Spinal cord (tissue), 10 donors: ENCODE data around the gene FBLN5. TPM values are rescaled to one million over a fixed set of nuclear protein-coding genes. Genes with fewer than 3 reads are reported as not detected.
A peak's percentile ranks its signal among the peaks of the same experiment; 100 is the strongest.
"Not testable (repeated sequence)": the region's sequence is repeated elsewhere in the genome, so short reads cannot be mapped to it uniquely, and the experiment has no call there.

Experiments used
- DNase-seq, 6 donors: peaks; one replicate each; pipeline versions ENCODE4 v3.0.0 to v3.0.0-alpha.2; 2013 to 2015; ENCODE audit warnings: low spot score in 6 of 6, low read depth in 4 of 6
- H3K27ac ChIP-seq: one replicate; pipeline ENCODE4 v1.5.1; 2013; ENCODE audit warnings: low read depth, low read length, control low read depth
- H3K27me3 ChIP-seq: one replicate; pipeline ENCODE4 v1.6.1; 2013; ENCODE audit warnings: low read length; ENCODE audit not compliant: control insufficient read depth, insufficient read depth
- H3K36me3 ChIP-seq: one replicate; pipeline ENCODE4 v1.6.1; 2013; ENCODE audit warnings: low read length; ENCODE audit not compliant: control insufficient read depth, insufficient read depth
- H3K4me1 ChIP-seq: one replicate; pipeline ENCODE4 v1.6.1; 2013; ENCODE audit warnings: low read length; ENCODE audit not compliant: control insufficient read depth, insufficient read depth
- H3K4me3 ChIP-seq: one replicate; pipeline ENCODE4 v1.5.1; 2013; ENCODE audit warnings: low read depth, low read length, control low read depth
- H3K9me3 ChIP-seq: one replicate; pipeline ENCODE4 v1.6.1; 2013; ENCODE audit warnings: low read length; ENCODE audit not compliant: control insufficient read depth, insufficient read depth
- WGBS: methylation state at CpG from one replicate; pipeline ENCODE4 v1.1.5; 2013; ENCODE audit warnings: missing lambda C conversion rate; ENCODE audit not compliant: insufficient coverage; 5-methylcytosine and 5-hydroxymethylcytosine counted together
- polyA plus RNA-seq, 2 donors: library from polyadenylated mRNA; unstranded; fragments of 120-200 nt; gene quantifications; one replicate each; pipeline ENCODE4 v1.2.1, GENCODE V29; 2013; ENCODE audit not compliant: insufficient read length in 2 of 2
- total RNA-seq, 2 donors: library from RNA; depleted of rRNA in 1 of 2; stranded (reverse); fragments of 120-200 nt in 1 of 2; fragments of >200 nt in 1 of 2; gene quantifications; one replicate each; pipeline versions ENCODE4 v1.2.3 to v1.2.4, GENCODE V29; 2013 to 2014
- donor health status: healthy.

The FBLN5 gene
- total and polyA plus RNA-seq, 4 donors: 33.0 to 44.6 (median 38.6) TPM

GRCh38 chr14:91845056-91845455 is 102.4 kb downstream of the FBLN5 start:
- 100% methylated on average over 3 of the region's 8 CpGs for WGBS
- not testable (repeated sequence) for H3K9me3 ChIP-seq

GRCh38 chr14:91844029-91844428 is 103.5 kb downstream of the FBLN5 start:
- Histone ChIP-seq H3K36me3 (no peaks in the 10 kb centered on the region), H3K27ac (no peak overlapping the region), H3K4me1 (no peaks in the 10 kb centered on the region), H3K4me3 (no peak overlapping the region), H3K27me3 (peaks cover 9% of the 10 kb centered on the region), H3K9me3 (no peaks in the 10 kb centered on the region)
- WGBS: 100% methylated on average over 1 of the region's 4 CpGs
- no peak for DNase-seq

More at GRCh38 chr14:91845056-91845455, 102.4 kb downstream of the FBLN5 start:
- H3K27ac ChIP-seq, H3K4me1 ChIP-seq, DNase-seq, H3K36me3 ChIP-seq, H3K27me3 ChIP-seq, H3K4me3 ChIP-seq: not testable (repeated sequence)

DNA sequence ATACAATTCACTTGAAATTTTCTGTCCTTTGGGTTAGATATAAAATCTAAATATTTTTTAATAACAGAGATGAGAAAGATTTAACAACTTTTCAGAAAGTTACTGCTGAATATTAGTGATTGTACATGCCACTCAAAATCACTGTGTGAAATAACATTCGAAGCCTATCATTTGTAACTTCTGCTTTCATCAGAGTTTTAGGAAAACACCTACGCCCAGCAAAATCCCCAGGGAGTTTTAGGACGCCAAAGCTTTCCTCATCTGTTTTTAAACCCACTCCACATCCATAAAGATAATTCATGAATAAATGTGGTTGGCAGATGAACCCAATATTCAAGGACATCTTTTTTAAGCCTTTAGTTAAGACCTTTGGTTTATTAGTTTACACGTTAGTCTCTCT is 104.1 kb downstream of the FBLN5 start:
- WGBS: no CpG with 5 or more reads among the region's 4 CpGs
- no peak overlapping the region for H3K4me3 ChIP-seq
- H3K36me3 ChIP-seq: no peaks in the 10 kb centered on the region
- no peaks in the 10 kb centered on the region for H3K4me1 ChIP-seq
- no peak overlapping the region for H3K27ac ChIP-seq
- H3K27me3 ChIP-seq: peaks cover 12% of the 10 kb centered on the region
- DNase-seq: no peak
- no peaks in the 10 kb centered on the region for H3K9me3 ChIP-seq

GRCh38 chr14:91841065-91841464 is 106.4 kb downstream of the FBLN5 start:
- Histone ChIP-seq H3K4me3 (no peak overlapping the region), H3K4me1 (peaks cover 8% of the 10 kb centered on the region), H3K27me3 (peaks cover 25% of the 10 kb centered on the region), H3K27ac (no peak overlapping the region), H3K9me3 (no peaks in the 10 kb centered on the region), H3K36me3 (no peaks in the 10 kb centered on the region)
- DNase-seq: no peak

DNA sequence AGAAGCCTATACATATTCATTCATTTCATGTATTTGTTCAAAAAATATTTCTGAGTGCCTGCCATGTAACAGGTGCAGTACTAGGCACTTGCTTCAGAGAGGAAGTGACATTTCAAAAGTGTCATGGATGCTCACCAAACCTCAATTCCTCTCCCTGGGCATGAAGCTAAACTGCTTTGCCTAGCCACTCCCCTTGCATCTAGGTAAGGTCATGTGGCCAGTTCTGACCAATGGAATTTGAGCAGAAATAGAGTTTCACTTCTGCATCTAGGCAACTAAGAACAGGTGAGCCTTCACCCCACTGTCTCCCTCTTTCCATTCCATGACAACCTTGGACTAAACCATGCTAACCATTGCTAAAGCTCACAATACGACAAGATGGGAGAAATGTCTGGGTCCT is 107.7 kb downstream of the FBLN5 start:
- no CpG with 5 or more reads among the region's 1 CpG for WGBS
- Histone ChIP-seq H3K36me3 (no peaks in the 10 kb centered on the region), H3K4me3 (no peak overlapping the region), H3K27me3 (peaks cover 31% of the 10 kb centered on the region), H3K9me3 (no peaks in the 10 kb centered on the region), H3K27ac (no peak overlapping the region), H3K4me1 (peaks cover 8% of the 10 kb centered on the region)
- no peak for DNase-seq

DNA sequence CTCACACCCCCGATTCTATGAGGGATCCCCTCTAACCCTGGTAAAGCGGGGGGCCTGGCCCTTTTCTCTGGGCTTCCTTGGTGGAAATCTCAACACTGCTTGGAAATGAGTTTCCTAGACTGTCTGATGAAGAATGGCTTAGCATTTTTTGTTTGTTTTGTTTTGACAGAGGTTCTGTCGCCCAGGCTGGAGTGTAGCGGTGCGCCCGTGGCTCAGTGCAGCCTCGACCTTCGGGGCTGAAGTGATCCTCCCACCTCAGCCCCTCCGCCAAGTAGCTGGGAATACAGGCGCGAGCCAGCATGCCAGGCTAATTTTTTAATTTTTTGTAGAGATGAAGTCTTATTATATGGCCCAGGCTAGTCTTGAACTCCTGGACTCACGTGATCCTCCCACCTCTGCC is 110.4 kb downstream of the FBLN5 start:
- no peaks in the 10 kb centered on the region for H3K9me3 ChIP-seq
- H3K36me3 ChIP-seq: no peaks in the 10 kb centered on the region
- no CpG with 5 or more reads among the region's 12 CpGs for WGBS
- H3K4me1 ChIP-seq: peaks cover 8% of the 10 kb centered on the region
- H3K4me3 ChIP-seq: no peak overlapping the region
- H3K27ac ChIP-seq: no peak overlapping the region
- no peak for DNase-seq
- H3K27me3 ChIP-seq: peaks cover 31% of the 10 kb centered on the region

- peak in 2 of 6 donors; percentile 57 to 74 for DNase-seq
- Histone ChIP-seq H3K4me3 (peak overlapping the region; percentile 39), H3K36me3 (no peaks in the 10 kb centered on the region), H3K9me3 (no peaks in the 10 kb centered on the region), H3K27ac (no peak overlapping the region), H3K27me3 (peaks cover 28% of the 10 kb centered on the region), H3K4me1 (peaks cover 8% of the 10 kb centered on the region)
- under 1% methylated on average over 68 of the region's 84 CpGs for WGBS
Measured at GRCh38 chr14:91835920-91836843, 111.3 kb downstream of the FBLN5 start.

GRCh38 chr14:91835197-91835919 is 112.1 kb downstream of the FBLN5 start:
- Histone ChIP-seq H3K9me3 (no peaks in the 10 kb centered on the region), H3K4me1 (peaks cover 8% of the 10 kb centered on the region), H3K36me3 (no peaks in the 10 kb centered on the region), H3K4me3 (no peak overlapping the region), H3K27me3 (peaks cover 28% of the 10 kb centered on the region), H3K27ac (no peak overlapping the region)
- 7% methylated on average over 18 of the region's 19 CpGs for WGBS
- DNase-seq: no peak

- WGBS: 80% methylated on average over 2 of the region's 2 CpGs
- Histone ChIP-seq H3K4me3 (no peak overlapping the region), H3K4me1 (peaks cover 8% of the 10 kb centered on the region), H3K27me3 (peaks cover 25% of the 10 kb centered on the region), H3K27ac (no peak overlapping the region), H3K36me3 (no peaks in the 10 kb centered on the region), H3K9me3 (no peaks in the 10 kb centered on the region)
- DNase-seq: no peak
Measured at GRCh38 chr14:91834571-91834970, 112.9 kb downstream of the FBLN5 start.
